Stimulated activated CD4-positive, alpha-beta T cell treated with anti-CD3 and anti-CD28 coated beads, Interleukin-15, amount 100 ng/mL, for 1 hour (primary cell): ENCODE data around the gene MPL.
"Not testable (repeated sequence)": the region's sequence is repeated elsewhere in the genome, so short reads cannot be mapped to it uniquely, and the experiment has no call there.

Experiments used
- DNase-seq, 2 donors: peaks; one replicate each; pipeline ENCODE4 v3.0.0-alpha.2; 2020; ENCODE audit warnings: low read depth in 1 of 2, low spot score in 1 of 2

The MPL gene

DNA sequence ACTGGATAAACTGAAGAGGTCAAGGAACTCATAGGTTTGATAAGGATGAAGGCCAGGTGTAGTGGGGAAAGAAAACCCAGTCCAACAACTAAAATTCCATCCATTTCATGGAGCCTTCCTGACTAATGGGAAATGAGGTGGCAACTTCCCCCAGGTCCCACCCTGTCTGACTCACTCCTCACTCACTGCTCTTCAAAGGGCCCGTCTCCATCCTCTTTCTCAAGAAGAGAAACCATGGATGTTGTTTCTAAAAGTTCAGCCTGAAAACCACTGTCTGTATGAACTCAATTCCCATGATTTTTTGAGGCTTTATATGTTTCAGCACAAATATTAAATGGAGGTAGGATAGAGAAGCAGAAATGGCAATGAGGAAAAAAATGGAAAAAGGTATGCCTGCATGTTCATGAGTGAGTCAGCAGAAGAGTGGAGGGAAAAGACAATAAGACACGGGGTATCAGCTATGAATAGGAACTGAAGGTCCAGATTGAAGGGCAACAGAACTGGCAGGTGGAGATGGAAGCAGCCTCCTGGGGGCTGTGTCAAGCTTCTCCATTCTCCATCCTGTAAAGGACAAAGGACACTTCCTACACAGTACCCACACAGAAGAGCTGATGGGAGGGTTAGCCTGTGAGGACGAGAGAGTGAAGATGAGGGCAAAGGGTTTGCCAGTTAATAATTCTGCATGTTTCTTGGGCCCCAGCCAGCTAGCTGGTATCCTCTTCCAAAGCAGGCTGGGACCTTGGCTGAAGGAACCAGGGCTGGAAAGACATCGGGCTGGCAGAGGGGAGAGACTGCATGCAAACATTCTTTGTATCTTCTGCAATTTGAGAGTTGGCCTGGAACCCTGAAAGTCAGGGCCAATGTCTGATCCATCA, 35.7 kb downstream of the MPL start:
- no peak for DNase-seq

DNA sequence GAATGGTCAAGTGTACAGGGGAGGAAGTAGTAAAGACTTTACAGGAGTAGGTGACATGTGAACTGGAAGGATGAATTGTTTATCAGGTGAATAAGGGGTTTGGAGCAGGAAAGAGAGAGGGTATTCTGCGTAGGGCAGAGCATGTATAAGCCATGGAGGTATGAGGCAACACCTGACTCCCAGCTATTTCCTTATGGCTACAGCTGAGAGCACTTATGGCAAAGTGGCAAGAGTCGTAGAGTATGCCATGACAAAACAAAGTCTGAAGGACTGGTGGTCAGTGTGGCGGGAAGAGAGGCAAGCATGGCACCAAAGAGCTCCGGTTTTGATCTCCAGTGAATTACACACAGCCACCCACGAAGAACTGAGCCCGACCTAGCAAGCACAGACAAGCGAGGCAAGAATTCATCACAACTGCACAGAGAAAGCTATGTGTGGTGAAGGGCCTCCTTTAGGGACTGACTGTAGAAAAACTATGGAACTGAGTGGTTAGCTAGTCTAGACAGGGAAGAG, 39.2 kb downstream of the MPL start:
- DNase-seq, result no peak

GRCh38 chr1:43377831-43378230, 40.2 kb downstream of the MPL start:
- DNase-seq, result no peak

DNA sequence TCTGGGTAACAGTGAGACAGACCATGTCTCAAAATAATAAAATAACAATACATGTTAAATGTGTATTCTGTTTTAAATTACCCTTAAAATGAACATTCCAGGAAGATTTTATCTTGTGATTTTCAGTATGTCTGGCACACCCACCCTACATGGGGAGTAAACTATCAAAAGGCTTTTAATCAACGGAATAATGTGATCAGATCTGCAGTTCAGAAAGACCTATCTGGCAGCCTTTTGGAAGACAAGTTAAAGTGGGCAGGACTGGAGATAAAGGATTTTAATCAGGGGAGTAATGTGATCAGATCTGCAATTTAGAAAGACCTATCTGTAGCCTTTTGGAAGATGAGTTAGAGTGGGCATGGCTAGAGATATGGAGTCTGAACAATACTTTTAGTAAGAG, 41.9 kb downstream of the MPL start:
- DNase-seq, result no peak

GRCh38 chr1:43381612-43382011, 44.0 kb downstream of the MPL start:
- no peak for DNase-seq

DNA sequence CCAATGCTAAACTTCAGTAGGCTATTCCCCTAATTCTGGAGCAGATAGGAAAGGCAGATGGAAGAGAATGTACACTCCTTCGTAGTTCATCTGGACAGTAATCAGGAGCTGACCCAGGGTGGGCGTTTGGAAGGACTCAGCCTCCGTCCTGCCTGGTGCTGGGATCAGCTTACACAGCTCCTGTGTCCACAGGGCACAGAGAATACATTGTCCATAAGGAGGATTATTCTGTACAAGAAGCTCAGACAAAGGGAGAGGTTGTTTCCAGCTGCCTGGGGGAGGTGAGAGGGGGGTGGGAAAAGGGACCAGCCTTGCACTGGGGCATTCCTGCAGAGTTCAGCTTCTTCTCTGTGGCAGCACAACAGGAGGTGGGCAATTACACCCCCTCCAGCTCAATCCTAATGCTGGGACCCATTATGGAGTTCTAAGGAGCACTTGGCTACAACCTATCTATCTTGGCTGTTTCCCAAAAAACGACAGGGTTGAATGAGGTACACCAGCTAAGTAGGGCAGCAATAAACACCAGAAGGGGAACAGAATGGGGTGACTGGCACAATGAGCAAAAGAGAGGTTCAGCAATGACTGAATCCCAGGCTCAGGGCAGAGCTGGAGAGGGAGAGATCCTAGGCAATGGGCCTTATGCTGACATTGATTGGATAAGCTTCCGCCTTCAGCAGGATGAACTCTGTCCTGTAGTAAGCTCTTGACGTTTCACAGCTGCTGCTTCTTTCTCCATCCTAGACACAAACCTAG, 44.6 kb downstream of the MPL start:
- no peak for DNase-seq

DNA sequence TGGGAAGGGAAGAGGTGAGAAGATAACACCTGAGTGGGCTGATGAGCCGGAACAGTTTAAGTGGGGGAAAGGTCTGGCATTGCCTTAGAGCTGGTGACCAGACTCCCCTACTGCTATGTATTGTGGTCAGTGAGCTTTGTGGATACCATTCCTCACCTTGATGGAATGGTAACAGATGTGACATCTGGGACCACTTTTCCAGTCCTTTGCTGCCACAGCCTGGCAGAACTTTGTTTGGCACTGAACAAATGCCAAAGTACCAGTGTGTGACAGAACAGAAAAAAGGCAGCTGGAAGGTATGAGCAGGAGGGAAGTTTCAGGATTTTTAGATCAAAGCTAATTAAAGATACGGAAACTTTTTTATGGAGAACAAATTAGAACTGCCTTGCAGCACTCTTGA, 45.8 kb downstream of the MPL start:
- no peak for DNase-seq

DNA sequence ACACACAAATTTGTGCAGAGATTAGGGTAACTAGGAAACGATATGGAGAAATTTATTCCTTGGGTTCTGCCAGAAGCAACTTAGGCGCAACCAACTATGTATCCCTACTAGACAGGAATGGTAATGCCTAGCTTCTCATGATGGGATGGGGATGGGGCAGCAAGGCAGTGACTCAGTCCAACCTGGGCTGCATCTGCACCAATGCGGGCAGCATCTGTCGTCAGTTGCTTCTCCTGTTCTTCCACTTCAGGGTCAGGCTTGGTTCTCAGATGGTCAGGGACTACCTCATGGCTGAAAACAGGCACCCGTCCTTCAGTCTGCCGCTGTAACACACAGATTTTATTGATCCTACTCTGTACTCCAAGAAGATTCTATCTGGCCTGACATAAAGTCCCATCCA, 49.1 kb downstream of the MPL start:
- no peak for DNase-seq

GRCh38 chr1:43387976-43388599, 50.5 kb downstream of the MPL start:
- DNase-seq, result no peak

- no peak for DNase-seq
Observed at GRCh38 chr1:43388613-43389012, 51.0 kb downstream of the MPL start.

DNA sequence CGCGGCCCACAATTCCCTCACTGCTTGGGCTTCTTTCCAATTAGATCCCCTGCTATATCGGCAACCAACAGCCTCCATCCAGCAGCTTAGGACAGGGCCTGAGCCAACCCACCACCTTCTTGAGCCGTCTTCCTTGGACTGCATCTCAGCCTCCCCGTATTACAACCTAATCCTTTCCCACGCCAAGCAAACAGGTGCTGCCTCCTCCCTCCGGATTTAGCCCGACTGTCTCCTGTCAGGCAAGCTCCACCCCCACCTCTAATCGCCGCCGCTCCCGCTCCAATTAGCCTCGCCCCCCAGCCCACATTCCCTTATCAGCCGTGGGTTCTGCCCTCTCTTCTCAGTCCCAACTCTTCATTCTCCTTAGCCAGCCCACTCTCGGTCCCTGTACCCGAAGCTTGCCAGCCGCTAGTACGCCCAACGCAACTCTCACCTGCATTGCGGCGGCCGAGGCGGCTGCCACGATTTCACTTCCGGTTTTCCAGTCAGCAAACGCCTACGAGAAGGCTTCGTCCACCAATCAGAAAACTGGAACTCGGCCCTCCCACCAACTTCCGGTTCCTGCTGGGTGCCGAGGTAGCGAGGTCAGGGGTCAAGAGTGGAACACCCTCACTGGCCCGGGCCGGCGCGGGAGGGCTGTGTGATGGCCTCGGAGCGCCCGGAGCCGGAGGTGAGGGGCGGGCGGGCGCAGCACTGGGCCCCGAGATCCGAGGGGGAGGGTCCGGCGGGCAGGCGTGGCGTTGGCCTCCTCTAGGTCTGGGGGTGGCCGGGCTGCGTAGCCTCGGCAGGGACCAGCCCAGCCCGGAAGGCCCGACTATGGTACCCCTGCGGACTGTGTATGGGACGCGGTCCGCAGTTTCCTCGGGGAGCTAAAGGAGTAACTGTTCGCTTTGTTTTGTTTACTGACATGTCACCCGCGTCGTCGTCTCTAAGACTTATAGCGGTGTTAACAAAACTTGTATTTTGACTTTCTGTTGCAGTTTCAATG, 52.0 kb downstream of the MPL start, which contains the start of the genes MED8 and SZT2:
Gene MED8 (minus strand): TSS at position 475 of the 988 bp plus-strand sequence. CDS start 36 bp downstream, at position 439.
Gene SZT2 (plus strand): TSS at position 574 of the 988 bp plus-strand sequence. CDS start 70 bp downstream, at position 644.
- DNase-seq, result peak; percentile 79 to 83

DNA sequence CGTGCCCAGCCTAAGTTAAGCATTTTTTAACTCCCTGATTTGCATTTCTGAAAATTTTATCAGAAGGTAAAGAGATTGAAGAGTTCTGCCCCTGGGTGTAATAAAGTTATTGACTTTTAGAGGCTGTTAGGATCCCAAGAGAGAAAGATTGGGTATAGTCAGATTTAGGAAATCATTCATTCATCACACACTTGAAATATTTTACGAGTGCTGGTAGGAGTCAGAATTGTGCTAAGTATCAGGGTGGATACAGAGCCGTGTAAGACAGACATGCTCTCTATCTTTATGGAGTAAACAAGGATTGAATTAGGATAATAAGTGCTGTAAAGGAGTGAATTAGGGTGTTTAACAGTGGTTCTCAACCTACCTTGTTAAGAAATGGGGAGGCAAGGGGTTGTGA, 55.1 kb downstream of the MPL start:
- no peak for DNase-seq

DNA sequence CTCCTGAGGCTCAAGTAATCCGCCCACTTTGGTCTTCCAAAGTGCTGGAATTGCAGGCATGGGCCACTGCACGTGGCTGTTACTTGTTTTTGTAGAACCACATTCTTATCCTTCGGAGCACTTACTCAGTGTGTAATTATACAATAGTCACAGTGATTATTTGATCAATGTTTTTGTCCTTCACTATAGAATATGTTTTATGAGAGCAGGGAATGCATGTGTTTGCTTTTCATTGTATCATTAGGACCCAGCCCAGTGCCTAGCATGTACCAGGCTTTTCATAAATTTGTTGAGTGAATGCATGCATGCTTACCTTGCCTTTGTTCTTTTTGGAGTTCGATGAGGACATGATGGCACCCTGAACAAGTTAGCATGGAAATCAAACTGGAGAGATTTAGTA, 57.9 kb downstream of the MPL start:
- no peak for DNase-seq

DNA sequence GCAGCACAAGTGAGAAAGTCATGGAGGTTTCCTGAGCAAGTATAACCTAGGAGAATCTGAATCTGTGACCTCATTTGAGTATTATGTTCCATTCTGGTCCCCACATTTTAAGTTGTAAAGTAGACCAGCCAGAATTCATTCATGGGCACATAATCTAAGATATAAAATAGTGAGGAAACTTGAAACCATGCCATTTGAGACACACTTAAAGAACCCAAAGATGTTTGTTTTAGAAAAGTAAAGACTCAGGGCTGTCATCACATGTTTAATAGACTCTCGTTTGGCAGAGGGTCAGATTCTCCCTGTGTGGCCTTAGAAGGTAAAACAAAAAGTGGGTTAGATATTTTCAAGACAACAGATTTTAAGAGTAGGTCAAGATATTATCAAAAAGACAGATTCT, 58.4 kb downstream of the MPL start:
- DNase-seq, result no peak

GRCh38 chr1:43398227-43398626, 60.6 kb downstream of the MPL start:
- DNase-seq, result no peak

DNA sequence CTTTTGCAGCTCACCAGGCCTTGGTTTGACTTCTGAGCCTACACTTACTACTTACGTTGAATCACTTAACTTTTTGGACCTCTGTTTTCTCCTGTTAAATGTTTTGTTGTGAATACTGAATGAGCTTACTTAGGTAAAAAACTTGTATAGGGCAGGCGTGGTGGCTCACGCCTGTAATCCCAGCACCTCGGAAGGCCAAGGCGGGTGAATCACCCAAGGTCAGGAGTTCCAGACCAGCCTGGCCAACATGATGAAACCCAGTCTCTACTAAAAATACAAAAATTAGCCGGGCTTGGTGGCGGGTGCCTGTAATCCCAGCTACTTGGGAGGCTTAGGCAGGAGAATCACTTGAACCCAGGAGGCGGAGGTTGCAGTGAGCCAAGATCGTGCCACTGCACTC, 62.8 kb downstream of the MPL start:
- DNase-seq, result not testable (repeated sequence)

- DNase-seq, result no peak
Observed at GRCh38 chr1:43402089-43402865, 64.7 kb downstream of the MPL start.
